HG03571 (cell line): ENCODE results near the gene SFXN2.
"Not testable (repeated sequence)": the region's sequence is repeated elsewhere in the genome, so short reads cannot be mapped to it uniquely, and the experiment has no call there.

ENCODE experiments used
- ATAC-seq: cut with Tn5 transposase; IDR thresholded peaks from one replicate; pipeline ENCODE4 v1.9.1; 2021; ENCODE audit not compliant: unreplicated experiment

The SFXN2 gene

GRCh38 chr10:102714621-102715455 lies at the start of gene SFXN2:
TSS of gene SFXN2 (plus strand) at chr10:102714636. CDS start at chr10:102726637, 12,001 bp downstream.
- ATAC-seq, result peak; percentile 16

GRCh38 chr10:102665904-102666509 lies 48.4 kb upstream of the SFXN2 start:
- ATAC-seq, result no peak

GRCh38 chr10:102667411-102667810 lies 47.0 kb upstream of the SFXN2 start:
- ATAC-seq, result not testable (repeated sequence)

- ATAC-seq, result no peak
These were observed 45.9 kb upstream of the SFXN2 start for GRCh38 chr10:102668326-102669107.

GRCh38 chr10:102669206-102670064 lies 45.0 kb upstream of the SFXN2 start:
- no peak for ATAC-seq

- ATAC-seq, result no peak
These were observed 44.3 kb upstream of the SFXN2 start for GRCh38 chr10:102670065-102670670.

- no peak for ATAC-seq
These were observed 43.5 kb upstream of the SFXN2 start for GRCh38 chr10:102670871-102671434.

GRCh38 chr10:102673236-102673818 lies 41.1 kb upstream of the SFXN2 start:
- ATAC-seq, result no peak

GRCh38 chr10:102673819-102674511 lies 40.5 kb upstream of the SFXN2 start:
- no peak for ATAC-seq

- no peak for ATAC-seq
These were observed 39.9 kb upstream of the SFXN2 start for GRCh38 chr10:102674566-102674965.

GRCh38 chr10:102675011-102675665 lies 39.3 kb upstream of the SFXN2 start:
- ATAC-seq, result no peak

- no peak for ATAC-seq
These were observed 38.5 kb upstream of the SFXN2 start for GRCh38 chr10:102675666-102676533.

GRCh38 chr10:102676534-102677315 lies 37.7 kb upstream of the SFXN2 start:
- ATAC-seq, result no peak

GRCh38 chr10:102677331-102678067 lies 36.9 kb upstream of the SFXN2 start:
- ATAC-seq, result no peak

GRCh38 chr10:102678068-102678400 lies 36.4 kb upstream of the SFXN2 start:
- no peak for ATAC-seq

GRCh38 chr10:102678842-102679289 lies 35.6 kb upstream of the SFXN2 start:
- no peak for ATAC-seq
